Measurements from ENCODE around the gene RPS6KA2.
"Not testable (repeated sequence)": the region's sequence is repeated elsewhere in the genome, so short reads cannot be mapped to it uniquely, and the experiment has no call there.

The RPS6KA2 gene

DNA sequence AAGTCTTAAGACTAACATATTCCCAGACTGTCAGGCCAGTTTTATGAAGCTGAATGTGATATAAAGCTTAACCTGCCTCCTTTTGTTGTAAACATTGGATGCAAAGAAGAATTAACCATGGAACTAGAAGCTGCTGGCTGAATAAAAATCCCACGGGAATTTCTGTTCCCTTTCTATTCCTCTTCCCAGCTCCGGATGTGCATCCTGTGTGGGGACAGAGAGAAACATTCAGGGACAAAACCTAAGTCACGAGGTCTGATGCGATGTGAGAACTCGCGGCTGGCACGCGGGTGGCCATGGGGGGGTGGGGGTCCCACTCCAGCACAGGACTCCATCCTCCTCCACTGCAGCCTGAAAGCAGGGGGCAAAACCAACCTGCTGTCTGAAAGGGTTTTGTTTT, 72.7 kb downstream of the RPS6KA2 start:
- no peak for DNase-seq (ENCODE audit: low read depth)

DNA sequence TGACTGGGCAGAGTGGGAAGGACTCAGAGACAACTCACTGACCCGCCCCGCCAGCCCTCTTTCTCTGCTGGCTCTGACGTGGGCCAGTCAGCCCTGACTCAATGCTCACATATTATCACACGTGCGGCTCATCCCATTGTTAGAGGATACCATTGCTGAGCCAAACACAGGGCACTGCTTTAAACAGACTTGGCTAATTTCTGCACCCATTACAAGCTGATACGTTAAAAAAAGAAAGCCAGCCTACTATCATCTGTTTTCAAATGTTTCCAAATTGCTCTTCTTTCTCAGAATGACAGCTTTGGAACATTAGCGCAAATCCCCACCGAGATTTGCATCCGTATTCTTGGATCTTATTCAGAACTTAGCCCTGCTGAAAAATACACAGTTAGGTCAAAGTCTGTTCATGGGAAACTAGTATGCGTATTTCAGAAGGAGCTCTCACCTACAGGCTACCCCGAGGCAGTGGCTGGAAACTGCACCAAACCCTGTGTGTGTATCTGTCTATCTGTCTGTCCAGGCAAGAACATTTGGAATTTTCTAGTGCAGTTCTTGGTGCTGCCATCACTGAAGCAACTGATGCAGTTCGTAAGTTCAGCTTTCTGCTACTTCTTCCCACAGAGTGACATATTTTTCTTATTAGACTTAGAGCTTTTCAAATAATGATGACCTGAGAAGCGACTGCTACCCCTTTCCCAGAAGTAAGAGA, 73.3 kb downstream of the RPS6KA2 start:
- peak; percentile 86 for DNase-seq (ENCODE audit: low read depth)

DNA sequence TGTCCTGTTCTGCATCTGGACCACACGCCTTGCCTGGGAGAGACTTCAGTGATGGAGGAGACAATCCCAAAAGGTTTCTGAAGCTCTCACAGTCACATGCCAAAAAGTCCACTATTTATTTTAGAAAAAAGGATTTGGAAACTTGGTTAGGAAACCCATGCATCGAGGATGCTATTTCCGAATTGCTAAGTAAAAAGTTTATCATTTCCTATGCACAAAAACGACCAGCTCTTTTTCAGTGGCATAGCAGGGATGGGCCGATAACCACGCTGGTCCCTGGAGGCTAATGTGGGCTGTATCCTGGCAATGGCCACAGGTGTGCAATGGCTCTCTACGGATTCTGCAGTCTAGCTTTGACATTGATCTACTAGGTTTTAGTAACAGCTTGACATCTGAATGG, 74.5 kb downstream of the RPS6KA2 start:
- no peak for DNase-seq (ENCODE audit: low read depth)

DNA sequence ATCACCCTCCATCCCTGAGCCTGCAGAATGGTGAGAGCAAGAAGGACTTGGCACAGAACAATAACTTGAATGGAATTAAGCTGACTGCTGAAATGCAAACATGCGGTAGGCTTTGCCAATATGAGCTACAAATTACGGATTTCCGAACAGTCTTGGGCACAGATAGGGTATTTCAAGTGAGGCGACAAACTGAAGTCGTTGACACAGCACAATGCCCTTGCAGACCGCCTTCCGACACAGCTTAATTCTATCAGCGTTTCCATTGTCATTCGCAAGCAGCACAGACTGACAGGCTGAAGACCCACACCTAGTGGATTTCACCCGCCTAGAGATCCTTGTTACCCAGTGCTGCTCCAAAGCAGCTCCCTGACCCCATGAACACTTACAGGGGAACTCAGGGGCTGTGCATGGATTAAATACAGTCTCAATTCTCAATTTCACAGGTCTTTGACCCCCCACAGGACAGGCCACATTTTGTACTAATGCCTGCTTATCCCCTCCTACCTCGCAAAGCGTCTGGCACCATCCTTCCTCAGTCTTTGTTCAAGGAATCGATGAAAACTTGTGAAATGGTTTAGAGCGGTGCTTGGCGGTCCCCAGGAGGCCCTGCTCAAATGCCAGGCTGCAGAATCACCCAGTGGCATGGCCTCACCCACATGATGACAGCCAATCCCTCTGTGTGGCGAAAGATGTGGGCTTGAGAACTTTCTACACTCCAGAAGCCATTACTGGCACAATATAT, 75.1 kb downstream of the RPS6KA2 start:
- no peak for DNase-seq (ENCODE audit: low read depth)

DNA sequence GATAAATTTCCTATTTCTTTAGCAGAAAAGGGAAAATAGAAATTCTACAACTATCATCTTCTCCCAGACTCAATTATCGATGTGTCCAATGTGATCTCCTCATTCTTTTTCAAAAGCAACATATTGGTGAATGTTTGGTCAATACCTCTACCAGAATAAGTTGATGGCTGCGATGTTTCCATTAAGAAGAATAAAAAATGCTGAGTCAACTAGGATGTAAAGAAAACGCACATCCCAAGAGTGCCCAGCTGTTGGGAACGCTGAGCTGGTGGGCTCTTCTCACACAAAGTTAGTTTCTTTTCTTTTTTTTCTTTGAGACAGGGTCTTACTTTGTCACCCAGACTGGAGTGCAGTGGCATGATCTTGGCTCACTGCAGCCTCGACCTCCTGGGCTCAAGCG, 80.4 kb downstream of the RPS6KA2 start:
- DNase-seq (ENCODE audit: low read depth) = no peak

DNA sequence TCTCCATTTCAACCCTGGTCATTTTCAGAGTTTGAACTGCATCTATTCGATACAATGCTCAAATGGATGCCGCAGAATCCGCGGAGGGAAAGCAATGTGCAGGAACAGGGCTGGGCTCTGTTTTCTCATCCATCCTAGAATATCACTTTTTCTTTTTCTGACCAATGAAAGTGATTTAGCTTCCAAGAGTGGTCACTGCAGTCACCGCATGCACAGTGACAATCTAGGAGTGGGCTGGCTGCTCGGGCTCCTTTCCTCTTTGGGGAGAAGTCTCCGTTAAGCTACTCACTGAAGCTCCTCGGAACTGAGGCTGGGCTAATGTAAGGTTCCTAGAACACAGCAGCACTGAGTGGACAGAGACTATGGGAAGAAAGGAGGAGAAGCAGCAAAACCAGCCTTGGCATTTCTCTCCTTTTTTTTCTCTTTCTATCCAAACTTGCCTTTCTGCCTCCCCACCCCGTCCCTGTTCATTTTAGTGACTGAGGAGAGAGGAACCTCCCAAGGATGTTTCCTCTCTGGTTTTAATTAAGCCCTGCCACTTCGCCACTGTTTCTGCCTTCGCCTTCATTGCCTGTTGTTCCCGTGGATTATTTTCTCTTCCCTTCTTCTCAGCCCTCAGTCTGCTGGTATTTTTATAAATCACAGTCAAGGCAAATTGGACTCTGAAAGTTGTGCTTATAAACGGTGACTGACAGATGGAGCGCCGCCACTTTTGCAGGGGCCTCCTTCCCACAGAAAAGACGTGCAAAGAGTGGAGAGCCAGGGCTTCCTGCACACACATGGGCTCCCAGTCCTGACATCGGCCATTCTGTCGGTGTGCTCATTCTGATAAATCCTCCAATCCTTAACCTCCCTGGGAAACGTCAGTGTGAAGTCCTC, 81.7 kb downstream of the RPS6KA2 start:
- no peak for DNase-seq (ENCODE audit: low read depth)

DNA sequence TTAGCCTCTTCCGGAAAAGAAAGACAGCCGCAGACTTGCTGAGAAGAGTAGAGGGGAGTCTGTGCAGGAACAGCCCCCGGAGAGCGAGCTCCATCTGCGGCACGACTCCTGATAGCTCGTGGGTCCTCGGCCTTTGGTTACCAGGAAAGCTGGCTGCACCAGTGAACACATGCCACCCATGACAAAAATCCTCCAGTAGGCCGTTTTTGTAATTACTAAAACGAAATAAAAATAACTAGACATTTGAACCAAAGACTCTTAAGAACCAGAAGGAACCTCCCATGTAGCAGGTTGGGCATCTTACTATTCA, 82.8 kb downstream of the RPS6KA2 start:
- DNase-seq (ENCODE audit: low read depth) = no peak

DNA sequence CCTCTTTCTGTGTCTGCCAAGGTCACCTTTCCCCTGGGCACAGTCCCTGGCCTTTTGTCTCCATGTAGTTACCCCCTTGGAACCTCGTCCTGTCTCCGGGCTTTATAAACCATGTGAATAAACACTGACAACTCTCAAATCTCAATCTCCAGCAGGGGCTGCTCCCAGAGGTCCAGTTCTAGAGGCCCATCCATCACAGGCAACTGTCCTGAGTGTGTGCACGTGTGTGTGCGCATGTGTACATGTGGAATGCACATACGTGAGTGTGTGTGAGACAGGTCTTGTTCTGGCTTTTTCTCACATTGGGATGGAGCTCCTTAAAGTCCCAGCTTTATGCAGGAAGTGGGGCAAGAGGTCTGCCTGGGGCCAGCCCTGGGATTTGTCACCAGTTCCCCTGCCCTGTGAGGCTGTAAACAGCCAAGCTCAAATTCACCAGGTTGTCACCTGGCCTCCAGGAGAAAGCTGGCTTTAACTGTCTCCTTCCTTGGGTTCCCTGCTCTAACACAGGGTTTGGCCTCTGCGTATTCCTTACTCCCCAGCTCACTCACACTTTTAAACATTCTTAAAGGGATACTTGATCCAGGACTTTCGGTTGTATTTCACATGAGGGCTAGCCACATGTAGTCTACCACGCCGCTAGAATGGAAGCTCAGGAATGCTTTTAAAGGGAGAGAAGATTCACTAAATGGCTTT, 83.3 kb downstream of the RPS6KA2 start:
- DNase-seq (ENCODE audit: low read depth) = no peak

DNA sequence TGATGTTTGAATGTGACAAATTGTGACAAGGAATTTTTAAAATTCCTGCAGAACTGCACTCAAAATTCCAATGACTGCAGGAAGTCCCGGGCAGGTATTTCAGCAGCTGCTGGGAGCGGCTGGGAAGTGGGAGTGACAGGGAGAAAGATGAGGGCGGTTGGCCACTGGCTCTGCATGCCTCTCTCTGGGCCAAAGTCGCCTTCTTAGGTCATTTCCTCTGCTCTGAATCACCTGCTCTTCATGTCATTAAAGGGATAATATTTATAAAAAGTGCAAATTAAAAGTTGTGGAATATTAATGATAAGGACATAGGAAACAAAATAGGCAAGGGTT, 84.5 kb downstream of the RPS6KA2 start:
- no peak for DNase-seq (ENCODE audit: low read depth)

DNA sequence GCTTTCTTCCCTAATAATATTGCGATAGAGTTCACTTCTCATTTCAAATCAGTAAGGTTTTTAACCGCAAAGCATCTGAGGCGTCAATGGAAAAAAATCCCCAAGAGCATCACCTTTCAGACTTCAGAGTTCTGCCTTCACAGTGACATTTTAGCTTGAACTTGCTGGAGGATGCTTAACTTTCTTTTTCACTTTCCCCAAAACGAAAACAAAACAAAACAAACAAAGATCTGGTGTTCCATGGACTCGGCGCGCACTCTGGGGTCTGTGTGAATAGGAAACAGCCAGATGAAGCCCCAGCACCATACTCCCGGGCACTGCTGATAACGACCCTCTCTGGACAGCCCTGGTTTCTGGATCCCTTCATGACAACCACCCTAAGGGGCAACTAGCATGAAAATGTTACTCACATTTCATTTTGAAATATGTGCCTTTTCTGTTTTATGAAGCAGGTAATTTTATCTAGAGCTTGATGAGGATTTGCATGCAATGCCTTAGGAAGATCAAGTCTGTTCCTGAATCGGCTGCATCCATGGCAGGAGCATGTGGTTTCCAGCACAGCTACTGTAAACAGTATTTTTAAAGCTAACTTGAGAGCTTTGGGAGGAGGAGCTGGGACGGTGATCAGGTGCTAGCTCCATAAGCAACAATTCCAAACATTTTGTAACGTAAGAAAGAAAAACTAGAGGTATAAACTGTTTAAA, 85.0 kb downstream of the RPS6KA2 start:
- no peak for DNase-seq (ENCODE audit: low read depth)

DNA sequence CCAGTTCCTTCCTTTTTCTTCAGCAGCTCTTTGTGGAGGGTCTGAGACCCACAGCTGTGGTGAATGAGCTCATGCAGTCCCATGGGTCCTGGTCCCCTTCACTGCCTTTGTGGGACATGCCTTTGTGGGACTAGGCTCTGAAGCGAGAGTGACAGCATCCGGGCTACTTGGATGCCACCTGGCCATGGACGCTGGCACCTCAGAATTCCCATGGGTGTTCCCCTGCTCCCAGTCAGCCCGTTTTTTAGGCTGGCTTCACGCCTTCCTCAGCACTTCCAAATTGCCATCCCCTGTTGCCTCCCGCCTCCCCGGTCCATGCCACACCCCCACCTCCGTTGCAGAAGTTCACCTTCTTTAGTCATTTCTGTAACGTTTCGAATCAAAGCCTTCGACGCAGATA, 85.7 kb downstream of the RPS6KA2 start:
- no peak for DNase-seq (ENCODE audit: low read depth)

DNA sequence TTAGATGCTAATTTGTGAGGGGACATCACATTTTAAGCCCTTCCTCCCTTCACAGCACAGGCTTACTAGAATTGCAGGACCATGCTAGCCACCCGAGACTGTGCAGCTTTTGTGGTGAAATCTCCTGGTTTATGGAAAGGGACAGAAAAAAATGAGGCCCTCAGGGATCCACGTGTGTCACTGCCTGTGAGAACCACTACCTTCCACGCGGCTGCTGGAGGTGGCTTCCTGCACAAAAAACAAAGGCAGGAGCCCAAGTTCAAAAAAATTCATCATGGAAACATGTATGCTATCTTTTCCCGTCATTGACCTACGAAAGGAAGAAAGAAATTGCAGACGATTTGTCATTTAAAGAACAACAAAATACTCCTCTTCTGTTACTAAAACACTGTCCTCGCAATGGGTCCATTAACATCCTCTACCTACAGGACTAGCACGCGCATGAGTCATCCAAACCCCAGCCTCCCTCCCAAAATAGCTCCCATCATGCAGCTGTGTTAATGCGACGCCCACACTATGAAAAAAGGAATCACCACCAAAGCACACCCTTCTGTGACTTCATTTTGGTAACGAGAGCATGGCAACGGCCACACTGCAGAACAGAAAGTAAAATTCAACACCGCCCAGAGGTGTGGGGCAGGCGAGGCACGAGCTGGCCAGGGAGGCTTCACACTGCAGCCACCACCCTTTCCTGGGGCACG, 86.3 kb downstream of the RPS6KA2 start:
- DNase-seq (ENCODE audit: low read depth) = no peak

DNA sequence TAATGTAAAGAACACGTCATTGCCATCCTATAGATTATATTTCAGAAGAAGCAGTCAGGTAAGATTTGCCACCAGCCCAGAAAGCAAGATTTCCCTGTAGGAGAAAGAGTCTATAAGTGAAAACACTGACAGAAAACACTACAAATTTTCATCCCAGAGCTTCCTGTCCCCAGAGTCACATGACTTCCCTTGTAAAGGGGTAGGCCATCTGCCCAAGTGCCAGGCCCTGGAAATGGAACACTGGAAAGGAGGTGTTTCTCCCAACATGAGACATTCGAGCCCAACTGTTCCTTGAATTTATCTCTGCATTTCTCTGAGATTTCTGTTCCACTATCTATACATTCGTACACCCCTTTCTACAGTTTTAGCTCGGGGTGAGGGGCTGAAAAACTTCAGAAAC, 87.5 kb downstream of the RPS6KA2 start:
- DNase-seq (ENCODE audit: low read depth) = no peak

DNA sequence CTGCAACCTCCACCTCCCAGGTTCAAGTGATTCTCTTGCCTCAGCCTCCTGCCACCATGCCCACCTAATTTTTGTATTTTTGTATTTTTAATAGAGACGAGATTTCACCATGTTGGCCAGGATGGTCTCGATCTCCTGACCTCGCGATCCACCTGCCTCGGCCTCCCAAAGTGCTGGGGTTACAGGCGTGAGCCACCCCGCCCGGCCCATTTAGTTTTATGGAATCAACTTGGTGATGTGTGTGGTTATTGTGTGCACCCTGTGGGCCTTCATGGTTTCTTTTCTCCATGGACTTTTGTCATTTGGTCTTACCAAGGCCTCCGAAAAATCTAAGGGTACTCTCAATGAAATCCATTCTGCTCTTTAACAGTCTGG, 88.1 kb downstream of the RPS6KA2 start:
- DNase-seq (ENCODE audit: low read depth) = not testable (repeated sequence)

DNA sequence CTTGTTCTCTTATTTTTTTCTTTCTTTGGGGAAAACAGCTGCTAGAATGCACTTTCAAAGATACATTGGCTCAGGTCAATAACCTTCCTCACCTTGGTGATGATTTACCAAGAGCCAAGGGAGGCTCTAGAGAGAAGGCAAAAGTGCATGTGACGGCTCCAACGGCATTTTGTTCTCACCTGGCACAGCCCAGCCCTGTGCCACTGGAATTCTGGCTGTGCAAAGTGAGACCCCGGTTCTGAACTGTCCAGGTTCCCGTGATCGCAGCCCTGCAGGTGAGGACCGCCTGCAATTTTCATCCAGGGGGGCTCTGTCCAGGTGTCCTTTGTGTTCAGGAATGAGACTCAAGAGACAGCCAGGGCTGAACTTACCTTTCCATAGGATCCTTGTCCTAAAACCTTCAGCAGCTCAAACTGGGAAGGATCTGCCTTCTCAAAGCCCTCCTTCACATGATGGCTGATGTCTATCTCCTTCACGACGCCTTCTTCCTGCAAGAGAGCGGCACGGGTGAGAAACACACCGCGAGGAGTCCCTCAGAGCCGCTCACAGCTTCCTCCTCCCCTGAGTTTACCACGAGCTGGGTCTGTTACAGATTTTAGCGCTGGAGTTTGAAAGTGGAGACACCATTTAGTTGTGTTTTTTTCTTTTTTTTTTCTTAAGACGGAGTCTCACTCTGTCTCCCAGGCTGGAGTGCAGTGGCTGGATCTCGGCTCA, 88.6 kb downstream of the RPS6KA2 start:
- DNase-seq (ENCODE audit: low read depth) = no peak

DNA sequence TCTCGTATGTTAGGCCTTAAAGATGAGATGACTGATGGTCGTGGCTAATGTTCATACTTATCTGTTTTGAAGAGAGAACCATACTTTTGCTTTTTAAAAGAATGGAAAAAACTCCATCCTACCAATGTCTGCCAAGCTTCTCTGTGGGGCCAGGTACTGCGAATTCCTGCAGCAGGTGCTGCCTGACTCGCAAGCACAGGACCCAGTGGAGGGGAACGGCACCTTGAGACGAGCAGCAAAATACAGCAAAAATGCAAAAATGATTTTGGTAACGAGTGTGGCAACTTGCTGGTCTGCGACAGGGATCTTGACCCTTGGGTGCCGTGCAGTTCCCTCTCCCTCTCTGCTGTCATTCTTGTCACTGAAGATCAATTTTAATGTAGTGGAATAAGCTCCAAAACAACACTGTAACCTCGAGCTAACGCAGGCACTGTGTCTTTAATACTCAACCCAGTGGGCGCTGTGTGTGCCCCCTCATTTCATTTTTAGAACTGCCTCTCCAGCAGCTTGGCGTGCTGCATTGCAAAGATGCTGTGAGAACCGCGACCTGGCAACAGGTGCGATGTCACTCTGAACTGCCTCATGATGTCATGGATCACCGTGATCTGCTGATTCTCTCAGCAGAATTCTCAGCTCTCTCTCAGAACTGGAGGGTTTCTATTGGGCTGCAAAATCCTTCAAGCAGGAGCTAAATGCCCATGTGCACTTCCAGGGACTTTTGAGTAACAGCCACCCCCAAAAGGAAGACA, 92.2 kb downstream of the RPS6KA2 start:
- DNase-seq (ENCODE audit: low read depth) = no peak

DNA sequence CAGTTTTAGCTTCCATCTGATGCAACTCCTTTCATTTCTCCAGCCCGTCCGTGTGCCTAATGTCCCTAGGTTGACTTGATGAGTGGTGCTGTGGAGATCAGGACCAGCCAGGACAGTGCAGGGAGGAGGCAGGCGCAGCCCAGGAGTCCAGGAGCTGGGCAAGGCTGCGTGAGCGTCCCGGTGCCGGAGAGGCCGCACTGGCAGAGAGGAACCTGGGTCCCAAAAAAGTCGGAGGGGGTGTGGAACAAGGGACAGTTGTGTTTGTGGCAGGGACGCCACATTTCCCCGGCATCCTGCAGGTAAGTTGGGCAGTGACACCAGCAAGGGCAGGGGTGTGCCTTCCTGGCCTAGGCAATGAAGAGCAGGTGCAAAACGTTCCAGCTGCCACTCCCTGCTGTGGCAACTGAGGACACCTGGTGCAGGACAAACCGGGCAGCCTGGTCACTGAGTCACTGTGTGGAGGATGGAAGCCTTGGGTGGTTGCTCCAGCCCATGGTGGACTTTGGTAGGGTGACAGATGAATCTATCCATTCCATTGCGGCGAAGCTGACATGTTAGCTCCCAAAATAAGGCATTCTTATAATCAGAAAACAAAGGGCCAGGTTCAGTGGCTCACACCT, 93.7 kb downstream of the RPS6KA2 start:
- DNase-seq (ENCODE audit: low read depth) = no peak

DNA sequence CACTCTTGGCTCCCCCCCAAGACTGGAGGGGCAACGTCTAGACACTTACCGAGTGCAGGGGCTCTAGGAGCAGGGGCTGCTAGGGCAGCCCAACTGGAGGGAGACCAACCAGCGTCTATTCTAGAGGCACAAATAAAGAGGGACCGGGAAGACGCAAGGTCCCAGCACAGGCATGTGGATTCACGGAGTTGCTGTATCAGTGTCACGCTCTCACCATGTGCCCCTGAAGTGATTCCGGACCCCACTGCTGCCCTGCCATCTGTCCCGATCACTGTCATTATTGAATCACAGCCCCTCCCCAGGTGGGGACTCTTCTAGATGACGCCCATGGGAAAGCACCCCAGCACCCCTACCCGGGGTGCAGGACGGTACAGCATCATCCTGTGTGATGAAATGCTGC, 94.7 kb downstream of the RPS6KA2 start:
- no peak for DNase-seq (ENCODE audit: low read depth)
